GM19455 (cell line): ENCODE measurements around the gene ZNF165.
"Not testable (repeated sequence)": the region's sequence is repeated elsewhere in the genome, so short reads cannot be mapped to it uniquely, and the experiment has no call there.

Source experiments
- ATAC-seq: cut with Tn5 transposase; IDR thresholded peaks from one replicate; pipeline ENCODE4 v1.9.1; 2021; ENCODE audit not compliant: unreplicated experiment

The ZNF165 gene

GRCh38 chr6:28121876-28122275 lies 41.5 kb downstream of the ZNF165 start:
- no peak for ATAC-seq

GRCh38 chr6:28122283-28122682 lies 41.9 kb downstream of the ZNF165 start:
- not testable (repeated sequence) for ATAC-seq

GRCh38 chr6:28124350-28124970 lies 44.1 kb downstream of the ZNF165 start, which contains the start of gene ZSCAN16:
ZSCAN16 (plus strand) TSS chr6:28124609; CDS start chr6:28125444, 835 bp downstream.
- peak; percentile 98 for ATAC-seq

GRCh38 chr6:28124971-28125353 lies 44.6 kb downstream of the ZNF165 start:
- ATAC-seq = peak; percentile 3

GRCh38 chr6:28125401-28125800 lies 45.0 kb downstream of the ZNF165 start:
- ATAC-seq = no peak

GRCh38 chr6:28134015-28134414 lies 53.6 kb downstream of the ZNF165 start:
- ATAC-seq = no peak

- ATAC-seq = no peak
These were observed 54.3 kb downstream of the ZNF165 start for GRCh38 chr6:28134716-28135115.

GRCh38 chr6:28135393-28135792 lies 55.0 kb downstream of the ZNF165 start:
- ATAC-seq = no peak

GRCh38 chr6:28136585-28137504 lies 56.5 kb downstream of the ZNF165 start:
- peak; percentile 54 for ATAC-seq

- ATAC-seq = no peak
These were observed 57.2 kb downstream of the ZNF165 start for GRCh38 chr6:28137505-28137981.
